ENCODE measurements around the gene CHPF. TPM values are rescaled to one million over a fixed set of nuclear protein-coding genes. Genes with fewer than 3 reads are reported as not detected.

The CHPF gene
- total and polyA plus RNA-seq, 2 donors (not counting 1 experiment from before 2014, with no cell fraction given), result 1.3 to 5.2 TPM

- H4K20me1 ChIP-seq (ENCODE audit: control insufficient read depth, insufficient read depth, low read length, poor library complexity, severe bottlenecking), result no peaks in the 10 kb centered on the region
- 59% methylated on average over 5 of the region's 6 CpGs for WGBS (ENCODE audit: insufficient coverage)
- H3K9ac ChIP-seq (ENCODE audit: low read length), result no peak overlapping the region
- H3K79me2 ChIP-seq (ENCODE audit: control insufficient read depth, insufficient read depth, low read length), result no peaks in the 10 kb centered on the region
- peaks cover 14 to 15% of the 10 kb centered on the region in 2 donors for H3K4me1 ChIP-seq (ENCODE audit: control insufficient read depth in 2 of 2, insufficient read depth in 2 of 2, low read length in 2 of 2)
- DNase-seq (no peak), ATAC-seq (ENCODE audit: low read depth) (no peak)
- intact Hi-C loops (cut with micrococcal nuclease), result no loop called here
- H3K27ac ChIP-seq (ENCODE audit: low read length in 2 of 2), result no peak overlapping the region
- ChIA-PET CTCF (interaction anchor here (0.6 to 8.8 kb wide), 6 partner anchors 14 to 124 kb away, joined by 4 to 146 read pairs (median 63); partner anchors contain the start of gene GMPPA), POLR2A (no interaction called here)
- Mint-ChIP-seq H3K27ac (no peak overlapping the region), H3K9me3 (ENCODE audit: insufficient read depth) (no peaks in the 10 kb centered on the region), H3K4me3 (no peak overlapping the region), H3K4me1 (peaks cover 8% of the 10 kb centered on the region), H3K27me3 (peaks cover 74% of the 10 kb centered on the region)
- peaks cover 0 to 4% (median 0%) of the 10 kb centered on the region in 3 donors for H3K9me3 ChIP-seq (ENCODE audit: control extremely low read depth in 1 of 3, control insufficient read depth in 2 of 3, insufficient read depth in 1 of 3, low read length in 2 of 3)
- no peak overlapping the region for H3K4me3 ChIP-seq (ENCODE audit: control extremely low read depth in 1 of 5, extremely low read depth in 1 of 5, insufficient read depth in 1 of 5, low read depth in 2 of 5, low read length in 4 of 5)
- TF ChIP-seq EZH2 (IDR thresholded peaks at IDR 0.05; ENCODE audit: borderline replicate concordance, insufficient read depth, low read depth, low read length, poor library complexity, severe bottlenecking) (no peak), CTCF (IDR thresholded peaks at IDR 0.05) (no peak)
- no peaks in the 10 kb centered on the region for H3K36me3 ChIP-seq (replicated peaks in 1 of 2; ENCODE audit: control extremely low read depth in 1 of 2, control insufficient read depth in 1 of 2, extremely low read depth in 1 of 2, insufficient read depth in 2 of 2, low read length in 1 of 2)
- H3K27me3 ChIP-seq (replicated peaks in 1 of 4; ENCODE audit: control extremely low read depth in 1 of 4, control insufficient read depth in 3 of 4, insufficient read depth in 4 of 4, low read length in 3 of 4), result peaks cover 1 to 76% (median 37%) of the 10 kb centered on the region in 4 experiments
- H2AFZ ChIP-seq (ENCODE audit: insufficient read depth, low read depth, low read length, poor library complexity, severe bottlenecking), result no peak overlapping the region
- no peak overlapping the region for H3K4me2 ChIP-seq (replicated peaks; ENCODE audit: low read depth, low read length, poor library complexity, severe bottlenecking)
Measured at GRCh38 chr2:219527076-219527394, 16.6 kb downstream of the CHPF start.

GRCh38 chr2:219526320-219527075, 17.1 kb downstream of the CHPF start:
- intact Hi-C loops (cut with micrococcal nuclease), result no loop called here
- Histone ChIP-seq H3K4me1 (ENCODE audit: control insufficient read depth in 2 of 2, insufficient read depth in 2 of 2, low read length in 2 of 2) (peaks cover 14 to 18% of the 10 kb centered on the region in 2 donors), H3K4me2 (replicated peaks; ENCODE audit: low read depth, low read length, poor library complexity, severe bottlenecking) (no peak overlapping the region), H3K27me3 (replicated peaks in 1 of 4; ENCODE audit: control extremely low read depth in 1 of 4, control insufficient read depth in 3 of 4, insufficient read depth in 4 of 4, low read length in 3 of 4) (peaks cover 1 to 76% (median 40%) of the 10 kb centered on the region in 4 experiments), H4K20me1 (ENCODE audit: control insufficient read depth, insufficient read depth, low read length, poor library complexity, severe bottlenecking) (no peaks in the 10 kb centered on the region), H3K4me3 (ENCODE audit: control extremely low read depth in 1 of 5, extremely low read depth in 1 of 5, insufficient read depth in 1 of 5, low read depth in 2 of 5, low read length in 4 of 5) (no peak overlapping the region), H3K9ac (ENCODE audit: low read length) (no peak overlapping the region), H3K36me3 (replicated peaks in 1 of 2; ENCODE audit: control extremely low read depth in 1 of 2, control insufficient read depth in 1 of 2, extremely low read depth in 1 of 2, insufficient read depth in 2 of 2, low read length in 1 of 2) (no peaks in the 10 kb centered on the region), H3K79me2 (ENCODE audit: control insufficient read depth, insufficient read depth, low read length) (no peaks in the 10 kb centered on the region), H3K9me3 (ENCODE audit: control extremely low read depth in 1 of 3, control insufficient read depth in 2 of 3, insufficient read depth in 1 of 3, low read length in 2 of 3) (peaks cover 0 to 8% (median 0%) of the 10 kb centered on the region in 3 donors), H3K27ac (ENCODE audit: low read length in 2 of 2) (no peak overlapping the region), H2AFZ (ENCODE audit: insufficient read depth, low read depth, low read length, poor library complexity, severe bottlenecking) (no peak overlapping the region)
- Mint-ChIP-seq H3K27me3 (peaks cover 77% of the 10 kb centered on the region), H3K9me3 (ENCODE audit: insufficient read depth) (no peaks in the 10 kb centered on the region), H3K4me1 (peaks cover 13% of the 10 kb centered on the region), H3K27ac (no peak overlapping the region), H3K4me3 (no peak overlapping the region)
- no peak for DNase-seq
- TF ChIP-seq EZH2 (IDR thresholded peaks at IDR 0.05; ENCODE audit: borderline replicate concordance, insufficient read depth, low read depth, low read length, poor library complexity, severe bottlenecking) (no peak), CTCF (IDR thresholded peaks at IDR 0.05) (no peak)
- ChIA-PET POLR2A (no interaction called here), CTCF (interaction anchor here (0.6 to 8.8 kb wide), 6 partner anchors 15 to 123 kb away, joined by 4 to 146 read pairs (median 63); partner anchors contain the start of gene GMPPA)
- ATAC-seq (ENCODE audit: low read depth), result no peak
- WGBS (ENCODE audit: insufficient coverage), result 52% methylated on average over 11 of the region's 11 CpGs

Data from B cell (primary cell).